Uterus (tissue), 2 donors: ENCODE data around the gene PLEKHG2.

Experiments
- POLR2A ChIP-seq, 2 donors: fragments of 450-650 bp; IDR thresholded peaks; one replicate each; pipeline ENCODE4 v1.6.1; 2016; ENCODE audit warnings: antibody characterized with exemption in 2 of 2, mild to moderate bottlenecking in 1 of 2, moderate library complexity in 1 of 2
- TF ChIP-seq, protein P1 (sequence below), 4 experiments: fragments of 200-600 bp in 2 of 4; fragments of 450-650 bp in 2 of 4; sonication (generic) in 2 of 4; IDR thresholded peaks; one replicate each; pipeline ENCODE4 v1.5.1; 2016 to 2019; ENCODE audit warnings: antibody characterized with exemption in 4 of 4, mild to moderate bottlenecking in 2 of 4, moderate library complexity in 1 of 4

DNA sequence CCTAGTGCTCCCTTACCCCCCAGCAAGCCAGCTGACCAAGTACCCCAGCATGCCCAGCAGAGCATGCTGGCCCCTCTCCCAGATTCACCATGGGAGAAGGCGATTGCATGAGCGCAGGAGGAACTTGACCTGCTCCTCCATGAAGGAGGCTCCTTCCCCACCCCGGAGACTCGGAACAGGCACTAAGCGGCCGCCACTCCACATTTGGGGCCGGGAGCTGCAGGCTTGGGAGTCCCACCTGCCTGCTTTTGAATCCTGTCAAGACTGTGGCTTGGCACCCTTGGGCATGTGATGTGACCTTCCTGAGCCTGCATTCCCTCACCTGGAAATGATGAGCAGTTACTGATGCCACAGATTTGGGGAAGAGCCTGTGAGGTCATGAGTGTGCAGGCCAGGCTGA is 55.5 kb downstream of the PLEKHG2 start:
- TF ChIP-seq, protein P1, sequence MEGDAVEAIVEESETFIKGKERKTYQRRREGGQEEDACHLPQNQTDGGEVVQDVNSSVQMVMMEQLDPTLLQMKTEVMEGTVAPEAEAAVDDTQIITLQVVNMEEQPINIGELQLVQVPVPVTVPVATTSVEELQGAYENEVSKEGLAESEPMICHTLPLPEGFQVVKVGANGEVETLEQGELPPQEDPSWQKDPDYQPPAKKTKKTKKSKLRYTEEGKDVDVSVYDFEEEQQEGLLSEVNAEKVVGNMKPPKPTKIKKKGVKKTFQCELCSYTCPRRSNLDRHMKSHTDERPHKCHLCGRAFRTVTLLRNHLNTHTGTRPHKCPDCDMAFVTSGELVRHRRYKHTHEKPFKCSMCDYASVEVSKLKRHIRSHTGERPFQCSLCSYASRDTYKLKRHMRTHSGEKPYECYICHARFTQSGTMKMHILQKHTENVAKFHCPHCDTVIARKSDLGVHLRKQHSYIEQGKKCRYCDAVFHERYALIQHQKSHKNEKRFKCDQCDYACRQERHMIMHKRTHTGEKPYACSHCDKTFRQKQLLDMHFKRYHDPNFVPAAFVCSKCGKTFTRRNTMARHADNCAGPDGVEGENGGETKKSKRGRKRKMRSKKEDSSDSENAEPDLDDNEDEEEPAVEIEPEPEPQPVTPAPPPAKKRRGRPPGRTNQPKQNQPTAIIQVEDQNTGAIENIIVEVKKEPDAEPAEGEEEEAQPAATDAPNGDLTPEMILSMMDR (IDR thresholded peaks at IDR 0.05), result no peak
- no peak for TF ChIP-seq POLR2A (IDR thresholded peaks at IDR 0.05)
